HuH-7.5 (cell line): ENCODE data around the gene MC4R.
A peak's percentile ranks its signal among the peaks of the same experiment; 100 is the strongest.
"Not testable (repeated sequence)": the region's sequence is repeated elsewhere in the genome, so short reads cannot be mapped to it uniquely, and the experiment has no call there.

Experiments used
- DNase-seq: peaks from one replicate; pipeline ENCODE4 v3.0.0; 2011; ENCODE audit warnings: low spot score

MC4R gene

GRCh38 chr18:60372596-60372995 is at the start of gene MC4R:
TSS of gene MC4R (minus strand) at chr18:60372775. CDS start at chr18:60372349, 426 bp downstream.
- DNase-seq, result peak; percentile 3

GRCh38 chr18:60422306-60422705 is 49.7 kb upstream of the MC4R start:
- not testable (repeated sequence) for DNase-seq

- DNase-seq, result no peak
Measured at GRCh38 chr18:60421356-60422118, 49.0 kb upstream of the MC4R start.

- no peak for DNase-seq
Measured at GRCh38 chr18:60417946-60418345, 45.4 kb upstream of the MC4R start.

- no peak for DNase-seq
Measured at GRCh38 chr18:60413944-60414547, 41.5 kb upstream of the MC4R start.

- DNase-seq, result no peak
Measured at GRCh38 chr18:60411715-60412114, 39.1 kb upstream of the MC4R start.

- DNase-seq, result no peak
Measured at GRCh38 chr18:60406721-60407120, 34.1 kb upstream of the MC4R start.

GRCh38 chr18:60404486-60405085 is 32.0 kb upstream of the MC4R start:
- DNase-seq, result no peak

GRCh38 chr18:60401346-60401745 is 28.8 kb upstream of the MC4R start:
- DNase-seq, result no peak

GRCh38 chr18:60391571-60392226 is 19.1 kb upstream of the MC4R start:
- DNase-seq, result no peak

GRCh38 chr18:60389314-60389713 is 16.7 kb upstream of the MC4R start:
- no peak for DNase-seq

- no peak for DNase-seq
Measured at GRCh38 chr18:60385693-60386092, 13.1 kb upstream of the MC4R start.

- no peak for DNase-seq
Measured at GRCh38 chr18:60383893-60384292, 11.3 kb upstream of the MC4R start.

GRCh38 chr18:60377778-60378469 is 5.3 kb upstream of the MC4R start:
- no peak for DNase-seq

GRCh38 chr18:60372132-60372531 is 443 bp downstream of the MC4R start:
- no peak for DNase-seq

- DNase-seq, result no peak
Measured at GRCh38 chr18:60358516-60358915, 14.1 kb downstream of the MC4R start.

- no peak for DNase-seq
Measured at GRCh38 chr18:60350941-60351340, 21.6 kb downstream of the MC4R start.

- no peak for DNase-seq
Measured at GRCh38 chr18:60350150-60350549, 22.4 kb downstream of the MC4R start.

- DNase-seq, result no peak
Measured at GRCh38 chr18:60347526-60348045, 25.0 kb downstream of the MC4R start.

GRCh38 chr18:60339018-60339417 is 33.6 kb downstream of the MC4R start:
- no peak for DNase-seq

GRCh38 chr18:60331890-60332289 is 40.7 kb downstream of the MC4R start:
- no peak for DNase-seq

GRCh38 chr18:60329131-60329530 is 43.4 kb downstream of the MC4R start:
- no peak for DNase-seq
